Renal pelvis (tissue), 4 donors: ENCODE data around the gene PIEZO2. TPM values are rescaled to one million over a fixed set of nuclear protein-coding genes. Genes with fewer than 3 reads are reported as not detected.
"Not testable (repeated sequence)": the region's sequence is repeated elsewhere in the genome, so short reads cannot be mapped to it uniquely, and the experiment has no call there.

Experiments used
- DNase-seq: peaks from one replicate; pipeline ENCODE4 v3.0.0-alpha.2; 2013
- polyA plus RNA-seq, 3 donors: library from polyadenylated mRNA; unstranded; fragments of 120-200 nt; gene quantifications; one replicate each; pipeline ENCODE4 v1.2.1, GENCODE V29; 2013; ENCODE audit not compliant: insufficient read length in 3 of 3

Gene PIEZO2
- polyA plus RNA-seq, 3 donors, result 15.3 to 18.2 (median 17.5) TPM

DNA sequence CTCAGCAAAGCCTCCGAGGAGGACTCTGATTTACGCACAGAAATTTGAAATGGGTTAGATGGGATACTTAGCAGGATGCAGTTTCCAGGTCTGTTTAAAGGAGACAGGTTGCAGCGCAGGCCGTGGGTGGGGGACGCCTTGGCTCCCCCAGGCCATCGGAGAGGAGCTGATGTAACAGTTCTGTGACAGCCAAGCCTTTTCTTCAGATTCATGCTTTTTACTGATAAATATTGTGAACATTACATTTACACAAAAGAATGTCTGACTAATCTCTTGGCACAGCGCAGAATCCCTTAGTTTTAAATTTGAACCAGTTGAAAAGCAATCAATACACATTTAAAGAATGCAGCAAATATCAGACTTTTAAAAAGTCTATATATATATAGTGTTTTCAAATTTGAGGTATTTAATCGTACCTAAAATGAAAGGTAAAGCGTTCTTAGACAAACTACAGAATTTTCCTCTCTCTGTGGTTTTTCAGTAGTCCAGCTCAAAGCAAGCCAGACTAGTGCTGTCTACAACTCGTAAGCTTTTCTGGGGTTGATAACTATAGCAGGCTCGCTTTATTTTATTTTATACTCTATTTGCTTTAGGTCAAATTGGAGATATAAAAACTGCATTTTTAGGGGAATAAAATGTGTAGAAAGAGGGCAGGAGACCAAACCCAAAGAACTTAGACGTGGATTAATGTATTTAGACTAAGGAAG lies 221.9 kb downstream of the PIEZO2 start:
- DNase-seq, result no peak

DNA sequence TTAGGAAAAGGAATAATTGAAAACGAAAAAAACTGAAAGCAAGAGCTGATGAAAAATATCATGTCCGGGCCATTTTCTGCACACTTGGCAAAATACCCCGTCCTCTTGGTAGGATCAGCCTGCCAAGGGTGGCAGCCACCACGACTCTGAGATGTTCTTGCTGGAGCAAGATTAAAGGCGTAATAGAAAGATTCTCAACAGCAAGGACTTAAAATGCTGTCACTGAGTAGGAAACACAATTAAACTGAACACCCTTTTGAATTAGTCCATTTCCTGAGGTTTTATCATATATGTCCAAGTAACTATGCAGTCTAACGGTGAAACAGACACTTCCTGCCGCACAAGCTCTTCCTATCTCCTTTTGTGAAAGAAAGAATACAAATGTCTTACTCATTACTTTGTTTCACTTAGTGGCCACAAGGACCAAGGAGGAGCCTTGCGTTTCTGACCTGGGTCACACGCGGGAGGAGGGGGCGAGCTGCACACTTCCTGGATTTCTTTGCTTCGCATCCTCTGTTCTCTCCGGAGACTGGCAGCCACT lies 222.7 kb downstream of the PIEZO2 start:
- DNase-seq, result no peak

GRCh38 chr18:10924290-10924689 lies 225.1 kb downstream of the PIEZO2 start:
- no peak for DNase-seq

DNA sequence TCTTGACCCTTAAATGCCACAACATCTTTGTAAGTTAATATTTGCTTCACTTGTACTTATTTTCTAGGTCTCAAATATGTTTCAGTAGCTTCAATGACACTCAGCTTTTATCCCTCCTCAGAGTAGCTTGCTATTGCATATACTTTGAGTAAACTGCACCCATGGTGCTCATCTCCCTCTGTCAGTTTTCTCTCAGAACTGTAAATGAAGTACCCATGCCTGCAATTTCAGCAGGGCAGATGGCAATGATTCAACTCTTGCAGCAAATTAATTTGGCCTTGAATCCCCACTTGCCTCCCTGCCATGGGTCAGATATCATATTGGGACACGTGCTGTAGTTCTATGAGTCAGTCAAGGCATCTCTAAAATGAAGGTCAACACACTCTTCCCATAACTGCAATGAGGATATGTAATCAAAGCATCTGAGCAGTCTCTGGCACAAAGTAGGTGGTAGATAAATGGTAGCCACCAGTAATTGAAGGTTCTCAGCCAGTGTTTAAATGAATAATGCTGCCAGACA lies 225.8 kb downstream of the PIEZO2 start:
- no peak for DNase-seq

GRCh38 chr18:10923141-10923540 lies 226.2 kb downstream of the PIEZO2 start:
- no peak for DNase-seq

GRCh38 chr18:10922712-10923111 lies 226.7 kb downstream of the PIEZO2 start:
- not testable (repeated sequence) for DNase-seq

DNA sequence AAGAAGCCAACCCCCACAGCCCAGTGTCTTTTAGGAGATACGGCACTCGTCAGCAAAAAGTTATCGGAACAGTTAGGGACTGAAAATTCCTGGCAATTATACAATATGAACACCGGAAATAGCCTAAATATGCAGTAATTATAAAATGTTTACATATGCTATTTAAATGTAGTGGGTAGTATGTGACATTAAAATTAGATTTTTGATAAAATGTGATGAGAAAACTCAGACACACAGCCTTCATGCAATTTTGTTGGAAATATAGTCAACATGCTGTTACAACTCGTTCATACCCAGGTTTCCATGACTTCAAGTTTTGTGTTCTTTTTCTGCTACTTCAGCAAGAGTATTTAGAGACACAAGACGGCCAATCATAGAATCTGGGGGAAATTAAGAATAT lies 229.1 kb downstream of the PIEZO2 start:
- DNase-seq, result not testable (repeated sequence)

GRCh38 chr18:10919851-10920250 lies 229.5 kb downstream of the PIEZO2 start:
- DNase-seq, result no peak

- DNase-seq, result no peak
Measured at GRCh38 chr18:10916865-10917264, 232.5 kb downstream of the PIEZO2 start.

DNA sequence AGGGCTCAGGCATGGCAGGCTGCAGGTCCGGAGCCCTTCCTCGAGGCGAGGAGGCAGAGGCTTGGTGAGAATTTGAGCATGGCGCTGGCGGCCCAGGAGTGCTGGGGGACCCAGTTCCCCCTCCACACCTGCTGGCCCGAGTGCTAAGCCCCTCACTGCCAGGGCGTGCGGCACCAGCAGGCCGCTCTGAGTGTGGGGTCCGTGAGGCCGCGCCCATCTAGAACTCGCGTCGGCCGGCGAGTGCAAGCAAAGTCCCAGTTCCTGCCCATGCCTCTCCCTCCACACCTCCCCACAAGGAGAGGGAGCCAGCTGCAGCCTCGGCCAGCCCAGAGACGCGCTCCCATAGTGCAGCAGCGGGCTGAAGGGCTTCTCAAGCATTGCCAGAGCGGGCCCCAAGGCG lies 233.0 kb downstream of the PIEZO2 start:
- DNase-seq, result no peak

GRCh38 chr18:10915748-10916147 lies 233.6 kb downstream of the PIEZO2 start:
- not testable (repeated sequence) for DNase-seq

DNA sequence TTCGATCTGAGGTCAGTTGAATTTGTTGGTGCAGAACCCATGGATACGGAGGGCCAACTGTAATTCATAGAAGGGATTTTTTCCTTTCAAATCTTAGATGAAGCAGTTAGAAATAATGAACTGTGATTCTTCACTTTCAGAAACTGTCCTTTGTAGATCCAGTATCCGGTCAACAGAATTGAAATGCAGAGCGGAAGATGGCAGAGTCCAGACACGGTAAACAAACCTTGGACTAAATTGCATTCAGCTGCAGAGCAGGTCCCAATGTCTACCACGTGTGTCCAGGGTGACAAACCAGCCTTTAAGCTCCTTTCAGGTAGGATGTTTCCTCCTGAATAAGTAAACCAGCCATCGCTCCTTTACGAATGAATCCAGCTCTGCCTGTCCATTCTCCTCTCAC lies 234.8 kb downstream of the PIEZO2 start:
- not testable (repeated sequence) for DNase-seq

- DNase-seq, result no peak
Measured at GRCh38 chr18:10913919-10914318, 235.4 kb downstream of the PIEZO2 start.

GRCh38 chr18:10912790-10913545 lies 236.4 kb downstream of the PIEZO2 start:
- no peak for DNase-seq

GRCh38 chr18:10909724-10910123 lies 239.6 kb downstream of the PIEZO2 start:
- no peak for DNase-seq

- no peak for DNase-seq
Measured at GRCh38 chr18:10908760-10909159, 240.6 kb downstream of the PIEZO2 start.

GRCh38 chr18:10907749-10908148 lies 241.6 kb downstream of the PIEZO2 start:
- no peak for DNase-seq

DNA sequence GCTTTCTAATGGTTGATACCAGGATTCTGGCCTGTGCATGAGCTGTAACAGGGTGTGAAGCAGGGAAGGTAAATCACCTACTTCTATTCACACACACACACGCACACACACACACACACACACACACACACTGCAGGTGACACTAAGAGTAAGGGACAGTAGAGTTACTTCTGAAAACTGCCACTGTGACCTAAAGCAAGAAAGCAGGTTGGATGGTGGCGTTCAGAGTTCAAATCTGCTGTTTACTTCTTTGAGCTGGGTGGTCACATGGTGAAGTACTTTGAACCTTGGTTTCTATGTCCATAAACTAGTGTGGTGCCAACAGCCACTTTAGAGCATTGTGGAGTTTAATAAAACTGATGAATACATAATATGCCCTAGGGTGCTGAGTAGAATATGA lies 248.0 kb downstream of the PIEZO2 start:
- no peak for DNase-seq

- no peak for DNase-seq
Measured at GRCh38 chr18:10900435-10900834, 248.9 kb downstream of the PIEZO2 start.

DNA sequence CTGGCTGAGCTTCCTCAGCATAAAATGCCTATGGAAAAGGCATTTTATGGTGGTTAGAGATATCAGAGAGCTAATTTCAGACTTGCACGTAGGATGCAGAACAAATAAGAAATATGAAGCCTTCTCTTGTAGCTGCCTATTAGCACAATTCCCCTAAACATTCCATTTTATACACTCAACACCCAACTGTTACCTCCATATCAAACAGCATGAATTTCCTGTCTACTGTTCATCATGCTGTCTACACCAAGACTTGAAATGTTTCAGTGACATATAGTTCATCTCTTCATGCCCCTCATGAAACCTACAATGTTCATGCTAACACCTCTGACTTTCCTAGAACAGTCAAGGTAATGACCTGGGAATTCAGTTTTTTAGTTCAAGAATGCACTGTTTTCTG lies 249.9 kb downstream of the PIEZO2 start:
- no peak for DNase-seq

DNA sequence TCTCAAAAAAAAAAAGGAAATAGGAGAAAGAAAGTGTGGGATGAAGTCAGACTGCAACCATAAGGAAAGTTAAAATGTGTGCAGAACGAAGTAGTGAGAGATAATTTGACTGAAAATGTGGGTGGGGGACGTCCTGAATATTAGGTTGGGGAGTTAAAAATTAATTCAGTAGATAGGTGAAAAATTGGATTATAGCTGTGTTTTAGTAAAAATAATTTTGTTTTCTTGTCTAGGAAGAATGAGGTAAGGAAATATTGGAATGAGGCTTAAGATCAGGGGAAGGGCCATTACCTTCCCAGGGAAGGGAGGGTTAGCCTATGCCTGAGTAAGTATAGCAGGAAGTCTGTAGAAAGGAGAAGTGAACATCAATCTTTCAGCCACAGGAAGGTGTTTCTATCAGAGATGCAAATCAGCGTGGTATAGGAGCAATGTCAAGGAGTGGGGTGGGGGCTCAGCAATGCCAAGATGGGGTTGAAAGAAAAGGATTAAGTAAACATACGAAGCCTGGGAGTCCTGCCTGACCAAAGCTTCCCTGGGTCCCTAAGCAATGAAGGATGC lies 250.9 kb downstream of the PIEZO2 start:
- no peak for DNase-seq

DNA sequence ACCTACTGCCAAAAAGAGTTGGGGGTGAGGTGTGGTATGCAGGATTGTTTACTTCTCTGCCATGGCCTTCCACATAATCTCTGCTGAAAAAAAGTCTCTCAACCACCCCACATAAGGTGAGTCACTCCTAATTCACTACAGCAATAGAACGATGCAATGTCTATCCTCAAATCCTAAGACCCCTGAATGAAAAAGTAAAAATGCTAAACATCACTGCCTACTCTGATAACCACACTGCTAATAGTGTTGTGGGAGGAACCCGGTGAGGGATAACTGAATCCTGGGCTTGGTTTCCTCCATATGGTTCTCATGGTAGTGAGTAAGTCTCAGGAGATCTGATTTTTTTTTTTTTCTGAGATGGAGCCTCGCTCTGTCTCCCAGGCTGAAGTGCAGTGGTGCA lies 252.5 kb downstream of the PIEZO2 start:
- no peak for DNase-seq

DNA sequence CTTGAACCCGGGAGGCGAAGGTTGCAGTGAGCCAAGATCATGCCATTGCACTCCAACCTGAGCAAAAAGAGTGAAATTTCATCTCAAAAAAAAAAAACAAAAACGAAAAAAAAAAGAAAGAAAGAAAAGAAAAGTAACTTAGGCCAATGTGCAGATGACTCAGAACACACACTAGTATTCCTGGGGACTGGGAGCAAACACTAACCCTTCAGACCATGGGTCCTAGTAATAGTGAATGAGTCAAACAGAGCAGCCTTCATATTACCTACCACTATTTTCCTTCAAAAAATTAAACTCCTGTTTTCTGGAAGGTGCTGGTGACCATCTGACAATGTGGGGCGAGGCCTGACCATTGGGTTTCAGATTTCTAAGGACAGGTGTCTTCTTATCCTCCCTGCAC lies 253.4 kb downstream of the PIEZO2 start:
- DNase-seq, result no peak
